Spleen (tissue), 11 donors: ENCODE results near the gene NHEJ1. TPM values are rescaled to one million over a fixed set of nuclear protein-coding genes. Genes with fewer than 3 reads are reported as not detected.
A peak's percentile ranks its signal among the peaks of the same experiment; 100 is the strongest.

Experiments used
- DNase-seq: peaks from one replicate; pipeline ENCODE4 v3.0.0-alpha.2; 2020
- H3K27ac ChIP-seq, 8 donors: fragments of 200-600 bp; sonication (generic) in 7 of 8; 1 replicate in 4 of 8; 2 replicates in 4 of 8; pipeline versions ENCODE4 v1.5.0 to v1.8.0; 2016 to 2021; ENCODE audit warnings: inconsistent platforms in 4 of 8, mild to moderate bottlenecking in 4 of 8, moderate library complexity in 1 of 8
- H3K27me3 ChIP-seq, 7 donors: fragments of 200-600 bp; sonication (generic) in 6 of 7; replicated peaks in 1 of 7; 1 replicate in 4 of 7; 2 replicates in 3 of 7; pipeline versions ENCODE4 v1.5.0 to v1.8.0; 2016 to 2021; ENCODE audit warnings: inconsistent platforms in 3 of 7, mild to moderate bottlenecking in 1 of 7
- H3K36me3 ChIP-seq, 6 donors: fragments of 200-600 bp; sonication (generic) in 5 of 6; 1 replicate in 4 of 6; 2 replicates in 2 of 6; pipeline versions ENCODE4 v1.5.0 to v1.8.0; 2016 to 2021; ENCODE audit warnings: inconsistent platforms in 2 of 6
- H3K4me1 ChIP-seq, 6 donors: fragments of 200-600 bp; sonication (generic) in 5 of 6; 1 replicate in 3 of 6; 2 replicates in 3 of 6; pipeline versions ENCODE4 v1.5.0 to v1.8.0; 2016 to 2021; ENCODE audit warnings: inconsistent platforms in 3 of 6
- H3K4me3 ChIP-seq, 8 donors: fragments of 200-600 bp; sonication (generic) in 7 of 8; 1 replicate in 4 of 8; 2 replicates in 4 of 8; pipeline versions ENCODE4 v1.5.0 to v1.8.0; 2016 to 2021; ENCODE audit warnings: inconsistent platforms in 4 of 8, mild to moderate bottlenecking in 4 of 8, moderate library complexity in 2 of 8
- H3K9me3 ChIP-seq, 8 donors: fragments of 200-600 bp; sonication (generic) in 7 of 8; 1 replicate in 4 of 8; 2 replicates in 4 of 8; pipeline versions ENCODE4 v1.5.0 to v1.8.0; 2016 to 2021; ENCODE audit warnings: inconsistent platforms in 4 of 8
- POLR2A ChIP-seq, 3 donors: fragments of 450-650 bp; IDR thresholded peaks; one replicate each; pipeline ENCODE4 v1.5.1; 2017; ENCODE audit warnings: antibody characterized with exemption in 3 of 3, mild to moderate bottlenecking in 1 of 3
- POLR2AphosphoS5 ChIP-seq, 3 donors: sonication (generic); formaldehyde crosslinking; IDR thresholded peaks; one replicate each; pipeline ENCODE4 v1.5.1; 2017; ENCODE audit warnings: antibody characterized with exemption in 3 of 3
- WGBS, 5 donors: extraction: QIAGEN DNeasy Blood & Tissue Kit in 3 of 5; methylation state at CpG; one replicate each; pipeline versions ENCODE4 v1.1.5 to v1.1.7; 2013 to 2018; 5-methylcytosine and 5-hydroxymethylcytosine counted together
- intact Hi-C: fragments of 100-400 bp; cut with DNase I; formaldehyde crosslinking; loops from one replicate; pipeline ENCODE4 v1.15.0; 2023; ENCODE audit warnings: low total_unique reads
- polyA plus RNA-seq, 3 donors: library from polyadenylated mRNA; stranded (reverse); fragments of 200-250 nt; gene quantifications; one replicate each; pipeline ENCODE4 v1.2.1, GENCODE V29; 2013
- total RNA-seq, 7 donors: library from RNA; depleted of rRNA in 3 of 7; stranded (reverse); fragments of >200 nt in 3 of 7; fragmentation: NEBNext Ultra II Directional in 4 of 7; extraction: Animal tissue kit (Norgen Biotek cat#: 25700) in 4 of 7; gene quantifications; one replicate each; pipeline versions ENCODE4 v1.1.0 to v1.2.1, GENCODE V29; 2016 to 2021
- TF ChIP-seq, protein P1 (sequence below), 11 experiments: fragments of 200-600 bp in 7 of 11; fragments of 450-650 bp in 4 of 11; sonication (generic) in 4 of 11; IDR thresholded peaks in 8 of 11; conservative IDR thresholded peaks in 3 of 11; 1 replicate in 7 of 11; 2 replicates in 4 of 11; pipeline versions ENCODE4 v1.4.0 to v1.8.0; 2016 to 2021; ENCODE audit warnings: antibody characterized with exemption in 11 of 11, inconsistent platforms in 4 of 11, mild to moderate bottlenecking in 1 of 11
- donor health status: healthy with polysubstance abuse.
- donor health status: DM: no; HTN: no; CAD: no; lungs with moderate emphysema.
- donor health status: DM: no; HTN: no; CAD: no.
- donor health status: Bipolar disorder and iron deficiency.
- donor health status: healthy.
- donor health status: DM: no; HTN: no; CAD: no.
- donor health status: DM: yes; HTN: yes; CAD: no.

The NHEJ1 gene
- total and polyA plus RNA-seq, 10 donors = 5.5 to 25.9 (median 14.0) TPM

DNA sequence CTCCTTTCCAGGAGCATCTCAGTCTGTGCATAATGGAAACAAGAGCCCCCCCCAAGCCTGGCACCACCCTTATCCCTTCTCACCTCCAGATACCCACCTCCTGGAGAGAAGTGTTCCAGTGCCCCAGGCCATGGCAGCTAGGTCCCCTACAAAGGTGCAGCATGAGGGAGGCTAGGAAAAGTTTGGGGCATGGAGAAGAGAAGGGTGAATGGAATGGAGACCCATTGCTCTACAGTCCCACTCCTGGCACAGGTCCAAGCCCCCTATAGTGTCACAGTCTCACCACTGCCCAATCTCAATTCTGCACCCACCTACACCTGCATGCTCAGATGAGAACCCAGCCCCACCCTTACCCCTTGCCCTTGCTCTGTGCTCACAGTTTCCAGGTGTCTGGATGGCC, 8.3 kb upstream of the NHEJ1 start:
- Histone ChIP-seq H3K9me3 (no peaks in the 10 kb centered on the region), H3K4me3 (no peak overlapping the region), H3K27me3 (no peaks in the 10 kb centered on the region), H3K27ac (peak overlapping the region in 1 of 8 donors; percentile 21), H3K36me3 (peaks cover 0 to 47% (median 23%) of the 10 kb centered on the region in 6 donors), H3K4me1 (peaks cover 5 to 46% (median 13%) of the 10 kb centered on the region in 6 donors)
- intact Hi-C loops = no loop called here
- TF ChIP-seq, protein P1, sequence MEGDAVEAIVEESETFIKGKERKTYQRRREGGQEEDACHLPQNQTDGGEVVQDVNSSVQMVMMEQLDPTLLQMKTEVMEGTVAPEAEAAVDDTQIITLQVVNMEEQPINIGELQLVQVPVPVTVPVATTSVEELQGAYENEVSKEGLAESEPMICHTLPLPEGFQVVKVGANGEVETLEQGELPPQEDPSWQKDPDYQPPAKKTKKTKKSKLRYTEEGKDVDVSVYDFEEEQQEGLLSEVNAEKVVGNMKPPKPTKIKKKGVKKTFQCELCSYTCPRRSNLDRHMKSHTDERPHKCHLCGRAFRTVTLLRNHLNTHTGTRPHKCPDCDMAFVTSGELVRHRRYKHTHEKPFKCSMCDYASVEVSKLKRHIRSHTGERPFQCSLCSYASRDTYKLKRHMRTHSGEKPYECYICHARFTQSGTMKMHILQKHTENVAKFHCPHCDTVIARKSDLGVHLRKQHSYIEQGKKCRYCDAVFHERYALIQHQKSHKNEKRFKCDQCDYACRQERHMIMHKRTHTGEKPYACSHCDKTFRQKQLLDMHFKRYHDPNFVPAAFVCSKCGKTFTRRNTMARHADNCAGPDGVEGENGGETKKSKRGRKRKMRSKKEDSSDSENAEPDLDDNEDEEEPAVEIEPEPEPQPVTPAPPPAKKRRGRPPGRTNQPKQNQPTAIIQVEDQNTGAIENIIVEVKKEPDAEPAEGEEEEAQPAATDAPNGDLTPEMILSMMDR (IDR thresholded peaks at IDR 0.05 in 8 of 11, conservative IDR thresholded peaks at IDR 0.05 in 3 of 11) = no peak
- no peak for TF ChIP-seq POLR2AphosphoS5 (IDR thresholded peaks at IDR 0.05)
- no peak for TF ChIP-seq POLR2A (IDR thresholded peaks at IDR 0.05)
- no peak for DNase-seq

DNA sequence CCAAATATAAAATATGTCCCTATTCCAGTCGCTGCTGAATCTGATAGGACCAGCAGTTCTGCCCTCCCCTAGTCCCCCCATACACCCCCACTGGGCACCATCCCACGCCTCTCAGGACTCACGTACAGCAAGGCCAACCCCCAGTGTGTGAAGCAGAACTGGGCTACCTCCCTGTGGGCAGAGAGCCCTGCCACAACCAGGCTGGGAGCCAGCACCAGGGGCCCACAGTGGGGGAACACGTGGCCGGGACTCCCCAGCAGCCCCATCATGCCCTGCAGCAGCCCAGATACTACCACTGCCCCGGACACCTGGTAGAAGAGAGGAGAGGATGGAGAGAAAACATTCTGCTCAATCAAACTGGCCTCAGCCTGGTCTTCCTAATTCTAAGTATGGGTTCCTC, 7.9 kb upstream of the NHEJ1 start:
- H3K27ac ChIP-seq = no peak overlapping the region
- peaks cover 0 to 43% (median 19%) of the 10 kb centered on the region in 6 donors for H3K36me3 ChIP-seq
- H3K9me3 ChIP-seq = no peaks in the 10 kb centered on the region
- TF ChIP-seq POLR2AphosphoS5 (IDR thresholded peaks at IDR 0.05) = no peak
- TF ChIP-seq POLR2A (IDR thresholded peaks at IDR 0.05) = no peak
- TF ChIP-seq, protein P1 (IDR thresholded peaks at IDR 0.05 in 8 of 11, conservative IDR thresholded peaks at IDR 0.05 in 3 of 11) = no peak
- intact Hi-C loops = no loop called here
- no peaks in the 10 kb centered on the region for H3K27me3 ChIP-seq
- WGBS, 5 donors = 24 to 50% (median 25%) methylated on average over 6 of the region's 6 CpGs
- H3K4me1 ChIP-seq = peaks cover 5 to 42% (median 12%) of the 10 kb centered on the region in 6 donors
- no peak for DNase-seq
- H3K4me3 ChIP-seq = no peak overlapping the region

DNA sequence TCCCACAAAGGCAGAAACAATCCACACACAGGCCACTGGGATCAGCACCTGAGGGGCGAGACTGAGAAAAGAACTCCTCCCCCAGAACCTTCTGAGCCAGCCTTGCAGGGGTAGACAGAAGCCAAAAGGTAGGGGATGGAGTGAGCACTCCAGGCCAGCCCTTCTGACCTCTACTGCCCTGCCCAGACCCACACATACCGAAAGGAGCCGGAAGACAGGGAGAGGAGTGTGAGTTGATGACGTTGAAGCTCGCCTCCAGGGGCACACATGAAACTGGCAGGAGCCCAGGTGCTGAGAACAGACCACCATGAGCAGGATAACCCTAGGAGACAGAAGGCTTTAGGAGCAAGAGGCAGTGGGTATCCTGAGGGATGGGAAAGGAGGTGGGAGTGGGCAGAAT, 7.4 kb upstream of the NHEJ1 start:
- 72 to 78% (median 76%) methylated on average over 5 of the region's 5 CpGs for WGBS, 5 donors
- no peak for TF ChIP-seq POLR2AphosphoS5 (IDR thresholded peaks at IDR 0.05)
- TF ChIP-seq, protein P1 (IDR thresholded peaks at IDR 0.05 in 8 of 11, conservative IDR thresholded peaks at IDR 0.05 in 3 of 11) = no peak
- TF ChIP-seq POLR2A (IDR thresholded peaks at IDR 0.05) = no peak
- peaks cover 5 to 37% (median 12%) of the 10 kb centered on the region in 6 donors for H3K4me1 ChIP-seq
- no peak overlapping the region for H3K4me3 ChIP-seq
- H3K36me3 ChIP-seq = peaks cover 0 to 37% (median 14%) of the 10 kb centered on the region in 6 donors
- H3K27me3 ChIP-seq = no peaks in the 10 kb centered on the region
- intact Hi-C loops = no loop called here
- no peak overlapping the region for H3K27ac ChIP-seq
- H3K9me3 ChIP-seq = no peaks in the 10 kb centered on the region
- no peak for DNase-seq

DNA sequence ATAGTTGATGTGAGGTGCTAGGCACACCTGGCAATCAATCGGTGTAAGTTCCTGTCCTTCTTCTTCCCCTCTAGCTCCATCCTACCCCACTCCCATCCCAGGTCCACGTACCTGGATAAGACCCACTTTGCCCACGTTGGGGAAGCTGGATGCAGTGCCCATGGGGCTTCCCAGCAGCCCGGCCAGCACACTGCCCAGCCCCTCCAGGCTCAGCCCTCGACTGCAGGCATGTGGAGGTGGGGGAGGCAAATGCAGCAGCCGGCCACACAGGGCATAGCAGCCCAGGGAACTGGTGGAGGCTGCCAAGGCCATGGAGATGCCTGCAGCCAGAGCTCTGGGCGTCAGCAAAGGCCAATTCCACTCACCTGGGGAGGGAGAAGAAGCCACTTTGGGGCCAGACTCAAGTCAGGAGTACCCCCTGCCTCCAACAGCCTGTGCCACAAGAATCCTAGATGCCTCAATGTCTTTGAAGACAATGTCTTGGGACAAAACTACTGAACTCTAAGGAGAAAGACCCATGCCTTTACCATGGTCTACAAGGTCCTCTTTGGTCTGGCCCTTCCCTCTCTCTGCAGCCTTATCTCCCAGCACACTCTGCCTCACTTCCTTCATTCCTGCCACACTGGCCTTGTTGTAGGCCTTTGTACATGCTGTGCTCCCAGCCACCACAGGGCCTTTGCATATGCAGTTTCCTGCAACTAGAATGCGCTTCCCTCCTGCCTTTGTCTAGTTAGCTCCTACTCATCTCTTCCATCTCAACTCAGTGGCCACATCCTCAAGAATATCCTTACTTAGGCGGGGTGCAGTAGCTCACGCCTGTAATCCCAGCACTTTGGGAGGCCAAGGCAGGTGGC, 4.7 kb upstream of the NHEJ1 start:
- 88 to 93% (median 91%) methylated on average over 7 to 10 of the region's 10 CpGs for WGBS, 5 donors
- no peak for DNase-seq
- Histone ChIP-seq H3K36me3 (peaks cover 0 to 17% (median 0%) of the 10 kb centered on the region in 6 donors), H3K9me3 (no peaks in the 10 kb centered on the region), H3K4me1 (peaks cover 0 to 24% (median 8%) of the 10 kb centered on the region in 6 donors), H3K27me3 (no peaks in the 10 kb centered on the region), H3K4me3 (no peak overlapping the region), H3K27ac (no peak overlapping the region)
- intact Hi-C loops = no loop called here
- no peak for TF ChIP-seq POLR2AphosphoS5 (IDR thresholded peaks at IDR 0.05)
- TF ChIP-seq POLR2A (IDR thresholded peaks at IDR 0.05) = no peak
- TF ChIP-seq, protein P1 (IDR thresholded peaks at IDR 0.05 in 8 of 11, conservative IDR thresholded peaks at IDR 0.05 in 3 of 11) = no peak
